Subcutaneous abdominal adipose tissue (tissue), 5 donors: Measurements from ENCODE around the gene UNC5B.
"Not testable (repeated sequence)": the region's sequence is repeated elsewhere in the genome, so short reads cannot be mapped to it uniquely, and the experiment has no call there.

Experiments used
- H3K27ac ChIP-seq: one replicate; pipeline ENCODE4 v1.7.0; 2013; ENCODE audit warnings: low read depth, mild to moderate bottlenecking, inconsistent platforms, low read length, moderate library complexity
- H3K27me3 ChIP-seq, 5 donors: one replicate each; pipeline ENCODE4 v1.7.0; 2013; ENCODE audit warnings: low read length in 5 of 5, inconsistent platforms in 1 of 5; ENCODE audit not compliant: control insufficient read depth in 5 of 5, insufficient read depth in 4 of 5
- H3K36me3 ChIP-seq, 5 donors: one replicate each; pipeline ENCODE4 v1.7.0; 2013; ENCODE audit warnings: low read length in 5 of 5; ENCODE audit not compliant: control insufficient read depth in 5 of 5, insufficient read depth in 5 of 5
- H3K4me1 ChIP-seq, 5 donors: one replicate each; pipeline ENCODE4 v1.7.0; 2013; ENCODE audit warnings: low read length in 5 of 5, mild to moderate bottlenecking in 3 of 5, moderate library complexity in 1 of 5; ENCODE audit not compliant: control insufficient read depth in 5 of 5, insufficient read depth in 5 of 5
- H3K4me3 ChIP-seq, 5 donors: one replicate each; pipeline ENCODE4 v1.7.0; 2013; ENCODE audit warnings: low read length in 5 of 5, low read depth in 1 of 5
- H3K9ac ChIP-seq, 5 donors: one replicate each; pipeline ENCODE4 v1.7.0; 2013; ENCODE audit warnings: low read length in 5 of 5, mild to moderate bottlenecking in 4 of 5, moderate library complexity in 3 of 5
- H3K9me3 ChIP-seq, 5 donors: one replicate each; pipeline ENCODE4 v1.7.0; 2013; ENCODE audit warnings: low read length in 5 of 5; ENCODE audit not compliant: control insufficient read depth in 5 of 5
- donor health status: healthy.
- donor health status: healthy.
- donor health status: healthy.
- donor health status: healthy.
- donor health status: healthy.

Gene UNC5B

GRCh38 chr10:71213761-71214440, 1.5 kb downstream of the UNC5B start:
- H3K9me3 ChIP-seq = no peaks in the 10 kb centered on the region
- H3K4me1 ChIP-seq = peaks cover 0 to 47% (median 43%) of the 10 kb centered on the region in 5 donors
- peak overlapping the region in 4 of 5 donors; percentile 15 to 71 (median 68) for H3K4me3 ChIP-seq
- H3K9ac ChIP-seq = peak overlapping the region in 1 of 5 donors; percentile 39
- H3K36me3 ChIP-seq = no peaks in the 10 kb centered on the region
- no peak overlapping the region for H3K27ac ChIP-seq
- peaks cover 8 to 39% (median 22%) of the 10 kb centered on the region in 5 donors for H3K27me3 ChIP-seq

- H3K27me3 ChIP-seq = peaks cover 5 to 34% (median 19%) of the 10 kb centered on the region in 5 donors
- H3K9ac ChIP-seq = no peak overlapping the region
- peak overlapping the region in 1 of 5 donors; percentile 67 for H3K4me3 ChIP-seq
- peaks cover 0 to 47% (median 38%) of the 10 kb centered on the region in 5 donors for H3K4me1 ChIP-seq
- H3K27ac ChIP-seq = no peak overlapping the region
- H3K9me3 ChIP-seq = no peaks in the 10 kb centered on the region
- no peaks in the 10 kb centered on the region for H3K36me3 ChIP-seq
Observed at GRCh38 chr10:71214641-71215559, 2.5 kb downstream of the UNC5B start.

- Histone ChIP-seq H3K27me3 (peaks cover 0 to 21% (median 5%) of the 10 kb centered on the region in 5 donors), H3K9me3 (no peaks in the 10 kb centered on the region), H3K4me1 (peaks cover 0 to 47% (median 38%) of the 10 kb centered on the region in 5 donors), H3K27ac (no peak overlapping the region), H3K4me3 (peak overlapping the region in 1 of 5 donors; percentile 70), H3K9ac (no peak overlapping the region), H3K36me3 (no peaks in the 10 kb centered on the region)
Observed at GRCh38 chr10:71216363-71216695, 4.0 kb downstream of the UNC5B start.

- Histone ChIP-seq H3K9ac (peak overlapping the region in 3 of 5 donors; percentile 45 to 60 (median 57)), H3K27ac (no peak overlapping the region)
Observed at GRCh38 chr10:71216751-71217265, 4.4 kb downstream of the UNC5B start.

GRCh38 chr10:71217266-71218045, 5.1 kb downstream of the UNC5B start:
- no peak overlapping the region for H3K27ac ChIP-seq
- peaks cover 0 to 18% (median 3%) of the 10 kb centered on the region in 5 donors for H3K27me3 ChIP-seq
- no peaks in the 10 kb centered on the region for H3K36me3 ChIP-seq
- H3K9me3 ChIP-seq = no peaks in the 10 kb centered on the region
- H3K4me1 ChIP-seq = peaks cover 0 to 40% (median 31%) of the 10 kb centered on the region in 5 donors
- H3K4me3 ChIP-seq = peak overlapping the region; percentile 46 to 70 (median 61)
- peak overlapping the region in 3 of 5 donors; percentile 45 to 60 (median 57) for H3K9ac ChIP-seq

More at GRCh38 chr10:71216751-71217265, 4.4 kb downstream of the UNC5B start:
- Histone ChIP-seq H3K4me3 (peak overlapping the region; percentile 46 to 70 (median 61)), H3K4me1 (peaks cover 0 to 44% (median 35%) of the 10 kb centered on the region in 5 donors), H3K27me3 (peaks cover 0 to 20% (median 3%) of the 10 kb centered on the region in 5 donors), H3K9me3 (no peaks in the 10 kb centered on the region), H3K36me3 (no peaks in the 10 kb centered on the region)

- Histone ChIP-seq H3K27me3 (peaks cover 0 to 14% (median 2%) of the 10 kb centered on the region in 5 donors), H3K4me3 (peak overlapping the region in 2 of 5 donors; percentile 61 to 62), H3K27ac (no peak overlapping the region), H3K36me3 (no peaks in the 10 kb centered on the region), H3K9me3 (no peaks in the 10 kb centered on the region), H3K4me1 (peaks cover 0 to 36% (median 27%) of the 10 kb centered on the region in 5 donors), H3K9ac (no peak overlapping the region)
Observed at GRCh38 chr10:71218046-71218650, 5.8 kb downstream of the UNC5B start.

GRCh38 chr10:71218651-71219050, 6.3 kb downstream of the UNC5B start:
- no peak overlapping the region for H3K9ac ChIP-seq
- H3K36me3 ChIP-seq = no peaks in the 10 kb centered on the region
- H3K4me1 ChIP-seq = peaks cover 0 to 32% (median 23%) of the 10 kb centered on the region in 5 donors
- H3K27ac ChIP-seq = no peak overlapping the region
- H3K27me3 ChIP-seq = peaks cover 0 to 14% (median 0%) of the 10 kb centered on the region in 5 donors
- H3K9me3 ChIP-seq = no peaks in the 10 kb centered on the region
- no peak overlapping the region for H3K4me3 ChIP-seq

- H3K36me3 ChIP-seq, H3K27ac ChIP-seq, H3K4me3 ChIP-seq, H3K9ac ChIP-seq, H3K9me3 ChIP-seq: not testable (repeated sequence)
- Histone ChIP-seq H3K4me1 (peaks cover 0 to 25% (median 16%) of the 10 kb centered on the region in 5 donors), H3K27me3 (peaks cover 0 to 11% (median 0%) of the 10 kb centered on the region in 5 donors)
Observed at GRCh38 chr10:71219236-71219917, 7.0 kb downstream of the UNC5B start.
